GM21390 (cell line): ENCODE results near the gene CAPN6.

Experiments
- ATAC-seq: cut with Tn5 transposase; IDR thresholded peaks from one replicate; pipeline ENCODE4 v1.9.1; 2021; ENCODE audit not compliant: unreplicated experiment

The CAPN6 gene

GRCh38 chrX:111200327-111200726, 70.0 kb downstream of the CAPN6 start:
- no peak for ATAC-seq

- ATAC-seq = no peak
Measured at GRCh38 chrX:111199505-111199904, 70.8 kb downstream of the CAPN6 start.
